Measurements from ENCODE around the gene MTHFR. TPM values are rescaled to one million over a fixed set of nuclear protein-coding genes. Genes with fewer than 3 reads are reported as not detected.

Gene MTHFR
- total RNA-seq, 1 donor from 2014 or later: 29.6 TPM

DNA sequence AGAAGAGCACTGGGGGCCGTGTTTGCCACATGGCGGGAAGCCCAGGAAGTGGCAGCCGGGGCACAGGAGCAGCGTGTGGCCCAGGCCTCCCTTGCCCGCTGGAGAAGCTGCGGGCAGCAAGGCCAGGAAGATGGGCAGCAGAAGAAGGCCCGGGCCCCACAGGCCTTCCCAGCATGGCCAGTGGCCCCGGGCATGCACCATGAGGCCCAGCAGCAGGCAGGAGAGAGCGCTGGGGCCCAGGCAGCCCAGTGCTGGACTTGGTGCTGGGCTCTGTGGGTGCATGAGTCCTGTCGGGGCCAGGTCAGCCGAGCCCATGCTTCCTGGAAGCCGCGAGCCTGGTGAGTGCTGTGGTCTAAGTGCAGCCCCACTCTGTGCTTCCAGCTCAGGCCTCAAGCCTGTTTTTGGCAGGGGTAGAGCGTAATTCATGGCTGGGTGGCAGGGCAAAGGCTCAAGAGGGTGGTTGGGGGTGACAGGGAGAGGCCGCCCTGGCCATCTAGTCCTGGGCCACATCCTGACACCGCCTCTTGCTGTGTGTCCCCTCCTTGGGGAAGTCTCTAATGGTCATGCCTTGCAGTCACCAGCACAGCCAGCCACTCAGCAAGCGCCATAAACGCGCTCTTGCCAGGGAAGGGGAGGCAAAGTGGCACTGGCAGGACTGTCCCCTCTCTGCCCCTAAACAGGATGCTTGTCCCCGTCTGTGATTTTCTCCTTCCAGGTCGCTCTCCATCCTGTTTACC is 21.3 kb downstream of the MTHFR start:
- no peaks in the 10 kb centered on the region for H3K36me3 Mint-ChIP-seq (ENCODE audit: low read depth)
- no peak for DNase-seq (ENCODE audit: low read depth, low spot score)
- no peak overlapping the region for H3K27ac Mint-ChIP-seq (ENCODE audit: unreplicated experiment)

DNA sequence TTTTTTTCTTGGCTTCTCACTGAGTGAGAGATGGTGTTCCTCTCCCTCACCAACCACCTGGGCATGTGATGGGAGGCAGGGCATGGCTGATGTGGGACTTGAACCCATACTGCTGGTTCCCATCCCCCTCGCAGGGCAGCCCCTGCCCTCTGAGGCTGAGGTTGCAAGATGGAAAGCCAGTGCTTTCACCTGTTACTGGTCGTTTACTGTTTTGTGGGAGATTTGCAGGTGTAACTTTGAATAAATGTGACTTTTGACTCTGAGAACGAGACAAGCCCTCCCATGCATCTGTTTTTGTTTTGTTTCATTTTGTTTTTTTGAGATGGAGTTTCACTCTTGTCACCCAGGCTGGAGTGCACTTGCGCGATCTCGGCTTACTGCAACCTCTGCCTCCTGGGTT is 22.2 kb downstream of the MTHFR start:
- TF ChIP-seq, protein P1, sequence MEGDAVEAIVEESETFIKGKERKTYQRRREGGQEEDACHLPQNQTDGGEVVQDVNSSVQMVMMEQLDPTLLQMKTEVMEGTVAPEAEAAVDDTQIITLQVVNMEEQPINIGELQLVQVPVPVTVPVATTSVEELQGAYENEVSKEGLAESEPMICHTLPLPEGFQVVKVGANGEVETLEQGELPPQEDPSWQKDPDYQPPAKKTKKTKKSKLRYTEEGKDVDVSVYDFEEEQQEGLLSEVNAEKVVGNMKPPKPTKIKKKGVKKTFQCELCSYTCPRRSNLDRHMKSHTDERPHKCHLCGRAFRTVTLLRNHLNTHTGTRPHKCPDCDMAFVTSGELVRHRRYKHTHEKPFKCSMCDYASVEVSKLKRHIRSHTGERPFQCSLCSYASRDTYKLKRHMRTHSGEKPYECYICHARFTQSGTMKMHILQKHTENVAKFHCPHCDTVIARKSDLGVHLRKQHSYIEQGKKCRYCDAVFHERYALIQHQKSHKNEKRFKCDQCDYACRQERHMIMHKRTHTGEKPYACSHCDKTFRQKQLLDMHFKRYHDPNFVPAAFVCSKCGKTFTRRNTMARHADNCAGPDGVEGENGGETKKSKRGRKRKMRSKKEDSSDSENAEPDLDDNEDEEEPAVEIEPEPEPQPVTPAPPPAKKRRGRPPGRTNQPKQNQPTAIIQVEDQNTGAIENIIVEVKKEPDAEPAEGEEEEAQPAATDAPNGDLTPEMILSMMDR (conservative IDR thresholded peaks at IDR 0.05): no peak
- H3K27ac Mint-ChIP-seq (ENCODE audit: unreplicated experiment): no peak overlapping the region
- no peaks in the 10 kb centered on the region for H3K27me3 Mint-ChIP-seq (ENCODE audit: low read depth)
- peaks cover 5% of the 10 kb centered on the region for H3K4me1 Mint-ChIP-seq
- no peaks in the 10 kb centered on the region for H3K36me3 Mint-ChIP-seq (ENCODE audit: low read depth)
- DNase-seq (ENCODE audit: low read depth, low spot score): no peak
- no peaks in the 10 kb centered on the region for H3K9me3 Mint-ChIP-seq
- no peak overlapping the region for H3K4me3 Mint-ChIP-seq

More for the DNA sequence above, 21.3 kb downstream of the MTHFR start:
- no peak overlapping the region for H3K4me3 Mint-ChIP-seq
- peaks cover 5% of the 10 kb centered on the region for H3K4me1 Mint-ChIP-seq
- no peaks in the 10 kb centered on the region for H3K27me3 Mint-ChIP-seq (ENCODE audit: low read depth)
- TF ChIP-seq, protein P1 (conservative IDR thresholded peaks at IDR 0.05): no peak
- H3K9me3 Mint-ChIP-seq: no peaks in the 10 kb centered on the region

DNA sequence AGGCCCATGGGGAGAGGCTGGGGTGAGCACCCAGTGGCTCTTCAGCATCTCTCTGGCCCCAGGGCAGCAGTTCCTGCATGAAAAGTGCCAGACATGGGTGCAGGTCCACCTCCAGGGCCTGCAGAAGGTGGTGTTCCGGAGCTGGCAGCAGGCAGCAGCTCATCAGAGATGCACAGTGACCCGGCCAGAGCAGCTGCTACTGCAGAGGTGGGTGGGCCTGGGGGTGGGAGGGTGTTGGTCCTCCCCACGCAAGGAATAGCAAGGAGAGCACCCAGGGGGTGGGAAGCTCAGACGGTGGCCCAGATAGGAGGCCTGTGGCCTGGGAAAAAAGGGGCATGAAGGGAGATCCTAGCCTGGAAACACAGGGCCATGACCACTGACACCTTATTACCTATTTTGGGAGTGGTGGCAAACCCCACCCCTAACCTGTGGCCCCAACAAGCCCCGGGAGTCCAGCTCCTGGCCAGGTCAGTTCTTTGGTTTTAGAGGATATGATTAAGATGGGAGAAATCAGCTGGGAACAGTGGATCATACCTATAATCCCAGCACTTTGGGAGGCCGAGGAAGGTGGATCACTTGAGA is 23.5 kb downstream of the MTHFR start:
- TF ChIP-seq, protein P1 (conservative IDR thresholded peaks at IDR 0.05): no peak
- H3K9me3 Mint-ChIP-seq: no peaks in the 10 kb centered on the region

DNA sequence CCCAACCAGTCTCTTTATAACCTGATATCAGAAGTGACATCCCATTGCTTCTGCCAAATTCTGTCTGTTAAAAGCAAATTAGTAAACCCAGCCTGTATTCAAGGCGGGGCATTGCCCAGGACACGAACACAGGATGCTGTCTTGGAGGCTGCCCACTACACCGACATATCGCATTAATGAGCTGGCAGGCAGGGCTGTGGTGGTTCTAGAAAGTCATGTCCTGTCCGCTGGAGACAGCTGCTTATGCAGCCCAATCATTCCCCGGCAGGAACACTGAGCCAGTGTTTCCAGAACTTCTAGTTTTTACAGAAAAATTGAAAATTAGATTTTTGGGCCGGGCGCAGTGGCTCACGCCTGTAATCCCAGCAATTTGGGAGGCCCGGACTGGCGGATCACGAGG is 24.5 kb downstream of the MTHFR start:
- H3K4me3 Mint-ChIP-seq: no peak overlapping the region
- DNase-seq (ENCODE audit: low read depth, low spot score): no peak
- peaks cover 5% of the 10 kb centered on the region for H3K4me1 Mint-ChIP-seq
- H3K27ac Mint-ChIP-seq (ENCODE audit: unreplicated experiment): no peak overlapping the region
- no peaks in the 10 kb centered on the region for H3K9me3 Mint-ChIP-seq
- no peaks in the 10 kb centered on the region for H3K27me3 Mint-ChIP-seq (ENCODE audit: low read depth)
- TF ChIP-seq, protein P1 (conservative IDR thresholded peaks at IDR 0.05): no peak
- no peaks in the 10 kb centered on the region for H3K36me3 Mint-ChIP-seq (ENCODE audit: low read depth)

More for the DNA sequence above, 23.5 kb downstream of the MTHFR start:
- Mint-ChIP-seq H3K4me3 (no peak overlapping the region), H3K4me1 (peaks cover 5% of the 10 kb centered on the region), H3K36me3 (ENCODE audit: low read depth) (no peaks in the 10 kb centered on the region), H3K27ac (ENCODE audit: unreplicated experiment) (no peak overlapping the region), H3K27me3 (ENCODE audit: low read depth) (no peaks in the 10 kb centered on the region)
- no peak for DNase-seq (ENCODE audit: low read depth, low spot score)

DNA sequence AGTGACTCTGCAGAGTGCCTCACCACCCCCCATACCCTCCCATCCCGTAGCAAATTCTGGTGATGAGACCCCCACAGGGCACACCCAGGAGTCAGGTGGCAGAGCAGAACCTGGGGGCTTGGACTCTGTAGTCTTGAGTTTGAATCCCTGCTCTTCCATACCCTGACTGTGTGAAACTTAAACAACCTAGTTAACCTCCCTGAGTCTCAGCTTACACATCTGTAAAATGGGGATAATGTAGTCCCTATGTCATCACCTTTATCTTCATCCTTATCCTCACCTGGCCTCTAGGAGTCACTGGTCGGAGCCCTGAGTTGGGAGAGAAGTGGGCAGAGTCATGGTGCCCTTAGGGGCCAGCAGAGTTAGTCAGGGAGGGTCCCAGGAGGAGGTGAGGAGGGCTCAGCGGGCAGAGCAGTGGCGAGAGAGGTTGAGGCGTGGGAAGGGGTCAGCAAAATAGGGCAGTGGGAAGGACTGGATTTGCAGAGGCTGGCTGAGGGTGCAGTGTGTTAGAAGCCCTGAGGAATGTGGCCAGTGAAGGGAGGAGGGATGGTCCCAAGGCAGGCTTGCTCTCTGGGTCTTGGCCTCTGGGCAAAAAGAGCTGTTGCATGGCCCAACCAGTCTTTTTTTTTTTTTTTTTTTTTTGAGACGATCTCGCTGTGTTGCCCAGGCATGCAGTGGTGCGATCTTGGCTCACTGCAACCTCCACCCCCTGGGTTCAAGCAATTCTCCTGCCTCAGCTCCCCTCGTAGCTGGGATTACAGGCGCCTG is 25.2 kb downstream of the MTHFR start:
- DNase-seq (ENCODE audit: low read depth, low spot score): no peak
- H3K36me3 Mint-ChIP-seq (ENCODE audit: low read depth): no peaks in the 10 kb centered on the region
- H3K27me3 Mint-ChIP-seq (ENCODE audit: low read depth): no peaks in the 10 kb centered on the region
- no peak overlapping the region for H3K4me3 Mint-ChIP-seq
- H3K9me3 Mint-ChIP-seq: no peaks in the 10 kb centered on the region
- TF ChIP-seq, protein P1 (conservative IDR thresholded peaks at IDR 0.05): no peak
- peaks cover 5% of the 10 kb centered on the region for H3K4me1 Mint-ChIP-seq
- H3K27ac Mint-ChIP-seq (ENCODE audit: unreplicated experiment): peak overlapping the region; percentile 28

Data from neural crest cell (in vitro differentiated cells).